ENCODE data around the gene CCDC69.
A peak's percentile ranks its signal among the peaks of the same experiment; 100 is the strongest.

The CCDC69 gene

DNA sequence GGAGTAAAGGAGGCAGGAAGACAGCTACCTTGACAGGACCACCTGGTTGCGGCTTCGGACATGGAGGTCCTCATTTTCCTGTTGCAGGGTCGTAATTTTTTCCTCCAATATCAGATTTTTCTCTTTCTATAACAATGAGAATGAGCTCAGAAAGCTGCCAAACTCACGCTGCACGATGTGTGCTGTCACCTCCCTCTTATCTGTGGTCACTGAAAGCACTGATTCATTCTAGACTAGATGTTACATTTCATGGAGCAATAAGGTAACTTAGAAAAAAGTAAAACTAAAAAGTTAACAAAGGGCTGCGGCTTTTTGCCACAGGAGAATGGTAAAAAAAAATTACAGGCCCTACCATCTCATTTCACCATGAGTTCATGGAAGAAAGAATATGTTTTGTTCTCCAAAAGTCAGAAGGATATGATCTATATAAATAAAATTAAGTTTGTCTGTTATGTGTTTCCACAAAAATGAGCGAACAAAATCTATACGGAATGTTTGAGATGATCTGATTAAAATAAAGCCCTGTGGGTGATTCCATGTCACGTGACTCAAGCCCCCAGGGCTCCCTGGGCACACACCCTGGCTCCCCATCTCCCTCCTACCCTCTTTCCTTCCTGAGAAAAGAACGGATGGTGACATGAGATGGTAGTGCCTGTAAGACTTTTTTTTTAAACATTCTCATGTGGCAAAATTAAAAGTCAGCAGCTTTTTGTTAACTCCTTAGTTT, 39.4 kb downstream of the CCDC69 start:
- no peak for TF ChIP-seq CTCF (IDR thresholded peaks at IDR 0.05; ENCODE audit: insufficient read depth, low read depth, low read length, missing control alignments)
- no peak overlapping the region for H3K4me3 ChIP-seq (ENCODE audit: low read length)
- no peak for DNase-seq (ENCODE audit: low read depth)

- TF ChIP-seq CTCF (IDR thresholded peaks at IDR 0.05; ENCODE audit: insufficient read depth, low read depth, low read length, missing control alignments) = no peak
- peak; percentile 66 for DNase-seq (ENCODE audit: low read depth)
- no peak overlapping the region for H3K4me3 ChIP-seq (ENCODE audit: low read length)
Measured at GRCh38 chr5:151183456-151184245, 40.2 kb downstream of the CCDC69 start.

GRCh38 chr5:151182976-151183375, 40.9 kb downstream of the CCDC69 start:
- no peak overlapping the region for H3K4me3 ChIP-seq (ENCODE audit: low read length)
- no peak for TF ChIP-seq CTCF (IDR thresholded peaks at IDR 0.05; ENCODE audit: insufficient read depth, low read depth, low read length, missing control alignments)
- no peak for DNase-seq (ENCODE audit: low read depth)

DNA sequence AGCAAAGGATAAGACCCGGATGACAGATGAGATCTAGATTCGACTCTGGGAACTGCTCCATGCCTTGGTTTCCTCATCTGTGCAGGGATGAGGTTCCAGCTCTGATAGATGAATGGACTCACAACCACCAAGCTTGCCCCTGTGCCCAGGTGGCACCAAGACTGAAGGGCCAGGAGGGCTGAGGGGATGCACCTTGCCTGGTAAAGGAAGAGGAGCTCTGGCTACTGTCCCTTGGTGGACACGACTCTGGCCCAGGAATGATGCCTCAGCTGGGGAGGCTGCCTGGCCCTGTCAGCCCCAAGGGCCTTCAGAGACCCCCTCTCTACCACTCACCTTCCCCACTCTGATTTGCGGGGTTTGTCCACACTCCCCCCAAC, 41.4 kb downstream of the CCDC69 start:
- no peak for TF ChIP-seq CTCF (IDR thresholded peaks at IDR 0.05; ENCODE audit: insufficient read depth, low read depth, low read length, missing control alignments)
- DNase-seq (ENCODE audit: low read depth) = no peak
- H3K4me3 ChIP-seq (ENCODE audit: low read length) = no peak overlapping the region

- no peak for DNase-seq (ENCODE audit: low read depth)
- H3K4me3 ChIP-seq (ENCODE audit: low read length) = no peak overlapping the region
- no peak for TF ChIP-seq CTCF (IDR thresholded peaks at IDR 0.05; ENCODE audit: insufficient read depth, low read depth, low read length, missing control alignments)
Measured at GRCh38 chr5:151181818-151182523, 41.9 kb downstream of the CCDC69 start.

DNA sequence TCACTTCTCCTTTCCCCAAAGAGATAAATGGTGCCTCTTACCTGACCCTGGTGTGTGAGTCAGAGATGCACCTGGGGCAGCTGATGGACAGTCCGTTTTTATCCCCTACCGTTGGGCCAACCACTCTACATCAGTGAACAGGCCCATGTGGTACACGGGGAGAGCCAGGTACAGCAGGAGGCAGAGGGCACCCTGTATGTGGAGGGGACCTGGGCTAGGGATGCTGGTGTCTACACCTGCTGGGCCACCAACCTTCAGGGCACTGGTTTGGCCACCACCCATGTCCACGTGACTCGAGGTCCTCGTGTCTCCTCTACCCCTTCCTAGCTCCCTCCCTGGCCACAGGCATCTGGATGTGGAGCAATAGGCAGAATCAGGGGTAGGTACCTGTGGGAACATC, 43.6 kb downstream of the CCDC69 start:
- no peak for DNase-seq (ENCODE audit: low read depth)
- TF ChIP-seq CTCF (IDR thresholded peaks at IDR 0.05; ENCODE audit: insufficient read depth, low read depth, low read length, missing control alignments) = no peak
- H3K4me3 ChIP-seq (ENCODE audit: low read length) = no peak overlapping the region

Data from epithelial cell of esophagus (primary cell).